ENCODE data around the gene STAT4. TPM values are rescaled to one million over a fixed set of nuclear protein-coding genes. Genes with fewer than 3 reads are reported as not detected.

The STAT4 gene
- polyA plus RNA-seq, 1 experiment: 1.5 TPM

- no peak for DNase-seq (ENCODE audit: low read depth)
- ChIA-PET POLR2A (no interaction called here), CTCF (interaction anchor here (0.6 to 0.7 kb wide), 2 partner anchors 19 to 217 kb away, joined by 3 read pairs; no protein-coding TSS in a partner anchor)
- H3K4me3 ChIP-seq (ENCODE audit: low read depth, low read length): no peak overlapping the region
- no peaks in the 10 kb centered on the region for H3K36me3 ChIP-seq (ENCODE audit: control insufficient read depth, insufficient read depth, low read length)
- H3K27me3 ChIP-seq (ENCODE audit: control insufficient read depth, insufficient read depth, low read length): no peaks in the 10 kb centered on the region
- TF ChIP-seq CTCF (IDR thresholded peaks at IDR 0.05; ENCODE audit: insufficient read depth, low read depth, low read length): no peak
Observed at GRCh38 chr2:191195021-191195420, 44.2 kb upstream of the STAT4 start.

- no peak for DNase-seq (ENCODE audit: low read depth)
- Histone ChIP-seq H3K4me3 (ENCODE audit: low read depth, low read length) (no peak overlapping the region), H3K36me3 (ENCODE audit: control insufficient read depth, insufficient read depth, low read length) (no peaks in the 10 kb centered on the region), H3K27me3 (ENCODE audit: control insufficient read depth, insufficient read depth, low read length) (no peaks in the 10 kb centered on the region)
- ChIA-PET POLR2A (no interaction called here), CTCF (no interaction called here)
- no peak for TF ChIP-seq CTCF (IDR thresholded peaks at IDR 0.05; ENCODE audit: insufficient read depth, low read depth, low read length)
Observed at GRCh38 chr2:191190861-191191552, 40.2 kb upstream of the STAT4 start.

- ChIA-PET CTCF (interaction anchor here (0.9 kb wide), 1 partner anchor 8 kb away, joined by 3 read pairs; no protein-coding TSS in a partner anchor), POLR2A (interaction anchor here (0.7 kb wide), 1 partner anchor 29 kb away, joined by 4 read pairs; no protein-coding TSS in a partner anchor)
- Histone ChIP-seq H3K4me3 (ENCODE audit: low read depth, low read length) (no peak overlapping the region), H3K27me3 (ENCODE audit: control insufficient read depth, insufficient read depth, low read length) (no peaks in the 10 kb centered on the region), H3K36me3 (ENCODE audit: control insufficient read depth, insufficient read depth, low read length) (no peaks in the 10 kb centered on the region)
- DNase-seq (ENCODE audit: low read depth): no peak
- no peak for TF ChIP-seq CTCF (IDR thresholded peaks at IDR 0.05; ENCODE audit: insufficient read depth, low read depth, low read length)
Observed at GRCh38 chr2:191190435-191190834, 39.6 kb upstream of the STAT4 start.

- TF ChIP-seq CTCF (IDR thresholded peaks at IDR 0.05; ENCODE audit: insufficient read depth, low read depth, low read length): no peak
- DNase-seq (ENCODE audit: low read depth): no peak
- H3K36me3 ChIP-seq (ENCODE audit: control insufficient read depth, insufficient read depth, low read length): no peaks in the 10 kb centered on the region
- no peak overlapping the region for H3K4me3 ChIP-seq (ENCODE audit: low read depth, low read length)
- CTCF ChIA-PET: no interaction called here
- POLR2A ChIA-PET: no interaction called here
- no peaks in the 10 kb centered on the region for H3K27me3 ChIP-seq (ENCODE audit: control insufficient read depth, insufficient read depth, low read length)
Observed at GRCh38 chr2:191189112-191189635, 38.4 kb upstream of the STAT4 start.

GRCh38 chr2:191188550-191189093 lies 37.8 kb upstream of the STAT4 start:
- POLR2A ChIA-PET: no interaction called here
- no peak for DNase-seq (ENCODE audit: low read depth)
- no peak for TF ChIP-seq CTCF (IDR thresholded peaks at IDR 0.05; ENCODE audit: insufficient read depth, low read depth, low read length)
- CTCF ChIA-PET: no interaction called here
- H3K27me3 ChIP-seq (ENCODE audit: control insufficient read depth, insufficient read depth, low read length): no peaks in the 10 kb centered on the region
- H3K36me3 ChIP-seq (ENCODE audit: control insufficient read depth, insufficient read depth, low read length): no peaks in the 10 kb centered on the region
- no peak overlapping the region for H3K4me3 ChIP-seq (ENCODE audit: low read depth, low read length)

All from BJ (cell line).